SU-DHL-6 (cell line): ENCODE data around the gene NXPH4.

Experiments used
- H2AFZ ChIP-seq: fragments of 200-600 bp; sonication (generic); 2 replicates; pipeline ENCODE4 v1.6.1; 2014; ENCODE audit warnings: low read depth, mild to moderate bottlenecking, moderate library complexity, mixed read lengths, antibody characterized with exemption, low read length; ENCODE audit not compliant: severe bottlenecking
- H3F3A ChIP-seq: fragments of 200-600 bp; shearing (Covaris generic); 2 replicates; pipeline ENCODE4 v1.6.0; 2016; ENCODE audit warnings: antibody characterized with exemption, mild to moderate bottlenecking; ENCODE audit not compliant: insufficient read depth
- H3K27ac ChIP-seq: fragments of 200-600 bp; sonication (generic); 2 replicates; pipeline ENCODE4 v1.5.1; 2016; ENCODE audit warnings: low read depth, mild to moderate bottlenecking, low read length, moderate library complexity, mixed read lengths
- H3K27me3 ChIP-seq: fragments of 200-600 bp; sonication (generic), shearing (Covaris generic); 2 replicates; pipeline ENCODE4 v1.6.0; 2014; ENCODE audit warnings: mild to moderate bottlenecking, low read length
- H3K36me3 ChIP-seq: fragments of 200-600 bp; sonication (generic); 2 replicates; pipeline ENCODE4 v1.6.1; 2014; ENCODE audit warnings: mild to moderate bottlenecking, low read length, mixed read lengths
- H3K4me2 ChIP-seq: fragments of 300-600, 200-600 bp; shearing (Covaris generic), sonication (generic); 2 replicates; pipeline ENCODE4 v1.6.0; 2014; ENCODE audit warnings: low read length, low read depth, mild to moderate bottlenecking; ENCODE audit not compliant: poor library complexity, severe bottlenecking
- H3K4me3 ChIP-seq: fragments of 200-600 bp; sonication (generic); 2 replicates; pipeline ENCODE4 v1.5.1; 2014; ENCODE audit warnings: antibody characterized with exemption, low read length, mild to moderate bottlenecking, mixed read lengths; ENCODE audit not compliant: insufficient read depth, poor library complexity, severe bottlenecking
- H3K79me2 ChIP-seq: fragments of 200-600 bp; sonication (generic); 2 replicates; pipeline ENCODE4 v1.6.1; 2014; ENCODE audit warnings: mild to moderate bottlenecking, low read length, moderate library complexity; ENCODE audit not compliant: insufficient read depth
- H3K9ac ChIP-seq: fragments of 200-600 bp; sonication (generic); 2 replicates; pipeline ENCODE4 v1.7.0; 2014; ENCODE audit warnings: mild to moderate bottlenecking, low read length
- H3K9me2 ChIP-seq: fragments of 200-600 bp; sonication (generic); replicated peaks from 2 replicates; pipeline ENCODE4 v1.6.1; 2014; ENCODE audit warnings: low read length; ENCODE audit not compliant: insufficient read depth
- H3K9me3 ChIP-seq: fragments of 200-600 bp; sonication (generic); 2 replicates; pipeline ENCODE4 v1.6.1; 2014; ENCODE audit warnings: low read length, mixed read lengths; ENCODE audit not compliant: insufficient read depth
- H4K20me1 ChIP-seq: fragments of 200-600 bp; sonication (generic); 2 replicates; pipeline ENCODE4 v1.6.1; 2014; ENCODE audit warnings: low read depth, mild to moderate bottlenecking, antibody characterized with exemption, low read length, moderate library complexity, mixed read lengths
- CTCF ChIP-seq: fragments of 200-600 bp; sonication (generic); IDR thresholded peaks from one replicate; pipeline ENCODE4 v1.5.1; 2017; ENCODE audit warnings: antibody characterized with exemption, mild to moderate bottlenecking, low read length, moderate library complexity; ENCODE audit not compliant: insufficient read depth, poor library complexity, severe bottlenecking
- EZH2phosphoT487 ChIP-seq: fragments of 200-600 bp; sonication (generic), shearing (Covaris generic); conservative IDR thresholded peaks from 2 replicates; pipeline ENCODE4 v1.6.1; 2018; ENCODE audit warnings: mild to moderate bottlenecking, antibody characterized with exemption, low read length, moderate library complexity, mixed read lengths

The NXPH4 gene

GRCh38 chr12:57220770-57221168 lies 4.2 kb downstream of the NXPH4 start:
- no peak overlapping the region for H3K4me3 ChIP-seq
- no peak overlapping the region for H3K27ac ChIP-seq
- H2AFZ ChIP-seq, result no peak overlapping the region
- no peak overlapping the region for H3K4me2 ChIP-seq
- no peaks in the 10 kb centered on the region for H3K36me3 ChIP-seq
- H4K20me1 ChIP-seq, result no peaks in the 10 kb centered on the region
- peaks cover 9% of the 10 kb centered on the region; the same call in 1 of the 2 replicates for H3K79me2 ChIP-seq
- H3K9me2 ChIP-seq, result no peaks in the 10 kb centered on the region
- no peaks in the 10 kb centered on the region for H3K9me3 ChIP-seq
- no peak overlapping the region for H3K9ac ChIP-seq
- H3F3A ChIP-seq, result peaks cover 22% of the 10 kb centered on the region; the same call in 1 of the 2 replicates
- no peaks in the 10 kb centered on the region for H3K27me3 ChIP-seq
- TF ChIP-seq CTCF (no peak), EZH2phosphoT487 (no peak)

- Histone ChIP-seq H3K9ac (no peak overlapping the region), H3K4me3 (no peak overlapping the region), H3K4me2 (no peak overlapping the region), H4K20me1 (no peaks in the 10 kb centered on the region), H3K9me2 (no peaks in the 10 kb centered on the region), H3K79me2 (peaks cover 9% of the 10 kb centered on the region; the same call in 1 of the 2 replicates), H3K27me3 (no peaks in the 10 kb centered on the region), H3K27ac (no peak overlapping the region), H3F3A (peaks cover 22% of the 10 kb centered on the region), H3K36me3 (no peaks in the 10 kb centered on the region), H2AFZ (no peak overlapping the region), H3K9me3 (no peaks in the 10 kb centered on the region)
- TF ChIP-seq CTCF (no peak), EZH2phosphoT487 (no peak)
Measured at GRCh38 chr12:57221169-57221917, 4.7 kb downstream of the NXPH4 start.

GRCh38 chr12:57222286-57223190 lies 5.9 kb downstream of the NXPH4 start:
- no peaks in the 10 kb centered on the region for H3K9me3 ChIP-seq
- no peaks in the 10 kb centered on the region for H3K36me3 ChIP-seq
- no peak overlapping the region for H3K4me2 ChIP-seq
- H3K27me3 ChIP-seq, result no peaks in the 10 kb centered on the region
- TF ChIP-seq EZH2phosphoT487 (no peak), CTCF (no peak)
- peaks cover 9% of the 10 kb centered on the region; the same call in 1 of the 2 replicates for H3K79me2 ChIP-seq
- no peak overlapping the region for H3K9ac ChIP-seq
- H4K20me1 ChIP-seq, result no peaks in the 10 kb centered on the region
- peak overlapping the region; percentile 31 for H3K27ac ChIP-seq
- peaks cover 30% of the 10 kb centered on the region for H3F3A ChIP-seq
- H2AFZ ChIP-seq, result no peak overlapping the region
- no peaks in the 10 kb centered on the region for H3K9me2 ChIP-seq
- H3K4me3 ChIP-seq, result no peak overlapping the region
